HG03066 (cell line): ENCODE data around the gene ALG10B.

Experiments
- ATAC-seq: cut with Tn5 transposase; IDR thresholded peaks from one replicate; pipeline ENCODE4 v1.9.1; 2021; ENCODE audit warnings: low read depth; ENCODE audit not compliant: unreplicated experiment

ALG10B gene

GRCh38 chr12:38373784-38374183 lies 57.2 kb downstream of the ALG10B start:
- ATAC-seq, result no peak

- no peak for ATAC-seq
These were observed 58.2 kb downstream of the ALG10B start for GRCh38 chr12:38374751-38375150.
